K562 (cell line): ENCODE measurements around the gene CLIC1. TPM values are rescaled to one million over a fixed set of nuclear protein-coding genes. Genes with fewer than 3 reads are reported as not detected.
A peak's percentile ranks its signal among the peaks of the same experiment; 100 is the strongest.

Source experiments
- BDP1 ChIP-seq: IDR thresholded peaks from 3 replicates; pipeline ENCODE4 v1.6.1; 2011; ENCODE audit not compliant: insufficient read length, insufficient read depth
- DIDO1 ChIP-seq: fragments of 450-650 bp; IDR thresholded peaks from 2 replicates; pipeline ENCODE4 v1.6.1; 2016; ENCODE audit warnings: low read depth, missing biosample characterization, missing genetic modification characterization
- ETV1 ChIP-seq: fragments of 450-650 bp; conservative IDR thresholded peaks from 2 replicates; pipeline ENCODE4 v1.6.1; 2016; ENCODE audit warnings: missing genetic modification characterization, control low read depth, low read depth, missing compliant biosample characterization
- FOXP1 ChIP-seq: sonication (generic); formaldehyde crosslinking; IDR thresholded peaks from 2 replicates; pipeline ENCODE4 v1.8.0; 2022; ENCODE audit warnings: mild to moderate bottlenecking, missing genetic modification reagents
- HINFP ChIP-seq: fragments of 450-650 bp; conservative IDR thresholded peaks from 2 replicates; pipeline ENCODE4 v1.6.1; 2016; ENCODE audit warnings: missing genetic modification characterization, low read depth, mild to moderate bottlenecking, control low read depth, missing compliant biosample characterization
- KAT8 ChIP-seq: fragments of 450-650 bp; IDR thresholded peaks from 2 replicates; pipeline ENCODE4 v1.6.1; 2016; ENCODE audit warnings: low read depth, mild to moderate bottlenecking
- MEF2A ChIP-seq: IDR thresholded peaks from 2 replicates; pipeline ENCODE4 v1.6.1; 2011; ENCODE audit warnings: low read depth, mild to moderate bottlenecking, low read length, moderate library complexity; ENCODE audit not compliant: control insufficient read depth
- POLR2H ChIP-seq: IDR thresholded peaks from 2 replicates; pipeline ENCODE4 v1.6.1; 2016; ENCODE audit warnings: missing genetic modification characterization, low read depth, mild to moderate bottlenecking, control low read depth, missing compliant biosample characterization, moderate library complexity
- SIX5 ChIP-seq, 2 experiments: IDR thresholded peaks; 2 replicates each; pipeline ENCODE4 v1.6.1; 2011; ENCODE audit warnings: low read length in 2 of 2, borderline replicate concordance in 1 of 2, low read depth in 1 of 2, mild to moderate bottlenecking in 1 of 2, moderate library complexity in 1 of 2; ENCODE audit not compliant: insufficient read depth in 1 of 2
- SMAD4 ChIP-seq: fragments of 250-450 bp; sonication (Bioruptor Pico); conservative IDR thresholded peaks from 2 replicates; pipeline ENCODE4 v1.8.0; 2021; ENCODE audit warnings: inconsistent platforms, mild to moderate bottlenecking, moderate library complexity
- SNRNP70 ChIP-seq: fragments of 200-400 bp; formaldehyde crosslinking; optimal IDR thresholded peaks from 2 replicates; pipeline ENCODE3; 2017; ENCODE audit warnings: low read depth, low read length
- STAT6 ChIP-seq: sonication (generic); formaldehyde crosslinking; IDR thresholded peaks from 2 replicates; pipeline ENCODE4 v1.8.1; 2023; ENCODE audit warnings: mild to moderate bottlenecking, missing genetic modification reagents
- TOE1 ChIP-seq, 2 experiments: fragments of 450-650 bp in 1 of 2; sonication (generic) in 1 of 2; formaldehyde crosslinking in 1 of 2; IDR thresholded peaks; 2 replicates each; pipeline versions ENCODE4 v1.7.1 to v1.8.0; 2016 to 2022; ENCODE audit warnings: borderline replicate concordance in 2 of 2, mild to moderate bottlenecking in 2 of 2, antibody characterized with exemption in 1 of 2, inconsistent platforms in 1 of 2, low read depth in 1 of 2, missing genetic modification reagents in 1 of 2, moderate library complexity in 1 of 2
- WHSC1 ChIP-seq: IDR thresholded peaks from one replicate; pipeline ENCODE4 v1.6.1; 2012; ENCODE audit warnings: low read length, control low read depth, inconsistent platforms
- YBX1 ChIP-seq: fragments of 450-650 bp; IDR thresholded peaks from 2 replicates; pipeline ENCODE4 v1.7.1; 2016; ENCODE audit warnings: mild to moderate bottlenecking
- ZBTB43 ChIP-seq: sonication (generic); formaldehyde crosslinking; IDR thresholded peaks from 2 replicates; pipeline ENCODE4 v1.8.0; 2023; ENCODE audit warnings: mild to moderate bottlenecking, missing genetic modification reagents
- ZKSCAN8 ChIP-seq: fragments of 200-800 bp; sonication (Bioruptor generic); IDR thresholded peaks from 2 replicates; pipeline ENCODE4 v1.6.1; 2016; ENCODE audit warnings: missing genetic modification characterization, missing compliant biosample characterization
- ZNF263 ChIP-seq: sonication (generic); formaldehyde crosslinking; IDR thresholded peaks from 2 replicates; pipeline ENCODE4 v1.8.0; 2022; ENCODE audit warnings: mild to moderate bottlenecking, missing genetic modification reagents, borderline replicate concordance
- polyA plus RNA-seq, 8 experiments: library from polyadenylated mRNA; depleted of rRNA in 4 of 8; stranded (reverse) in 5 of 8; unstranded in 3 of 8; fragments of >200 nt; fragmentation: Nextera tagmentation in 2 of 8; fragmentation: Illumina TruSeq in 1 of 8; extraction: Ambion mirVana in 2 of 8; extraction: Trizol in 1 of 8; gene quantifications; 2 replicates each; pipeline versions ENCODE4 v1.2.1 to v1.2.3, GENCODE V29; 2011 to 2014; ENCODE audit warnings: inconsistent platforms in 1 of 8, missing spikeins in 1 of 8
- total RNA-seq, 7 experiments: library from RNA; depleted of rRNA in 6 of 7; stranded (reverse); fragments of >200 nt in 6 of 7; fragmentation: Illumina TruSeq in 2 of 7; extraction: Trizol in 2 of 7; gene quantifications; 2 replicates each; pipeline versions ENCODE4 v1.2.1 to v1.2.3, GENCODE V29; 2011 to 2021; ENCODE audit warnings: low replicate concordance in 1 of 7

Gene CLIC1
- total and polyA plus RNA-seq, 9 of the 15 experiments (the other 6 are each of a cell fraction or from before 2014, with no cell fraction given): 1,267 to 2,419 (median 1,808) TPM

- TF ChIP-seq ZKSCAN8 (no peak), POLR2H (tag) (no peak), SIX5 (IDR thresholded peaks at IDR 0.05; ENCODE audit: borderline replicate concordance in 1 of 2, insufficient read depth in 1 of 2, low read depth in 1 of 2, low read length in 2 of 2) (no peak), KAT8 (no peak), SMAD4 (CRISPR knock-in tag) (peak; percentile 6; the same call in 1 of the 2 replicates), ZBTB43 (CRISPR knock-in tag) (0 out of 2 replicates have a peak, but pooled peaks have one; percentile 40), FOXP1 (peak; percentile 71), WHSC1 (no peak), HINFP (0 out of 2 replicates have a peak, but pooled peaks have one; percentile 32), BDP1 (no peak), DIDO1 (tag) (no peak), ETV1 (tag) (no peak), TOE1 (IDR thresholded peaks at IDR 0.05; ENCODE audit: borderline replicate concordance) (no peak), TOE1 (CRISPR knock-in tag; IDR thresholded peaks at IDR 0.05; ENCODE audit: borderline replicate concordance, low read depth) (peak; percentile 48; the same call in 1 of the 2 replicates), YBX1 (no peak), STAT6 (CRISPR knock-in tag) (0 out of 2 replicates have a peak, but pooled peaks have one; percentile 53), SNRNP70 (no peak), ZNF263 (CRISPR knock-in tag) (no peak), MEF2A (no peak)
These were observed 511 bp upstream of the CLIC1 start (continued) for GRCh38 chr6:31736768-31737314.
